Body of pancreas (tissue), 4 donors: ENCODE measurements around the gene PITX3. TPM values are rescaled to one million over a fixed set of nuclear protein-coding genes. Genes with fewer than 3 reads are reported as not detected.

Experiments used
- ATAC-seq: fragments of 150-250 bp; one replicate; pipeline ENCODE4 v1.9.1; 2016
- DNase-seq, 4 donors: peaks; one replicate each; pipeline ENCODE4 v3.0.0-alpha.2; 2019
- H3K27ac ChIP-seq, 4 donors: fragments of 200-600 bp; sonication (generic); 1 replicate in 3 of 4; 2 replicates in 1 of 4; pipeline versions ENCODE4 v1.5.1 to v1.6.1; 2016 to 2019; ENCODE audit warnings: mild to moderate bottlenecking in 1 of 4, mixed read lengths in 1 of 4, moderate library complexity in 1 of 4
- H3K27me3 ChIP-seq, 2 donors: fragments of 200-600 bp; sonication (generic); one replicate each; pipeline ENCODE4 v1.6.0; 2016; ENCODE audit warnings: mild to moderate bottlenecking in 1 of 2
- H3K36me3 ChIP-seq, 2 donors: fragments of 200-600 bp; sonication (generic); replicated peaks in 1 of 2; 2 replicates each; pipeline ENCODE4 v1.5.1; 2016; ENCODE audit warnings: low read depth in 2 of 2; ENCODE audit not compliant: insufficient read depth in 1 of 2
- H3K4me1 ChIP-seq: fragments of 200-600 bp; sonication (generic); one replicate; pipeline ENCODE4 v1.6.0; 2016
- H3K4me3 ChIP-seq, 2 donors: fragments of 200-600 bp; sonication (generic); 1 replicate in 1 of 2; 2 replicates in 1 of 2; pipeline ENCODE4 v1.5.1; 2016 to 2019
- H3K9me3 ChIP-seq, 3 donors: fragments of 200-600 bp; sonication (generic); 1 replicate in 2 of 3; 2 replicates in 1 of 3; pipeline ENCODE4 v1.5.1; 2016
- CTCF ChIP-seq, 7 experiments: fragments of 450-650 bp in 4 of 7; fragments of 200-600 bp in 3 of 7; sonication (generic) in 3 of 7; IDR thresholded peaks; one replicate each; pipeline ENCODE4 v1.5.1; 2016 to 2019; ENCODE audit warnings: antibody characterized with exemption in 7 of 7
- POLR2A ChIP-seq, 3 donors: fragments of 450-650 bp; IDR thresholded peaks; one replicate each; pipeline ENCODE4 v1.6.1; 2016; ENCODE audit warnings: antibody characterized with exemption in 3 of 3, mild to moderate bottlenecking in 2 of 3
- WGBS, 2 donors: methylation state at CpG; one replicate each; pipeline ENCODE4 v1.1.5; 2017; 5-methylcytosine and 5-hydroxymethylcytosine counted together
- intact Hi-C: fragments of 100-400 bp; cut with DNase I; formaldehyde crosslinking; loops from one replicate; pipeline ENCODE4 v1.15.1; 2023
- total RNA-seq, 2 donors: library from RNA; depleted of rRNA; stranded (reverse); fragments of >200 nt; gene quantifications; one replicate each; pipeline ENCODE4 v1.1.0, GENCODE V29; 2016

Gene PITX3
- total RNA-seq, 2 donors from 2014 or later, result not detected

DNA sequence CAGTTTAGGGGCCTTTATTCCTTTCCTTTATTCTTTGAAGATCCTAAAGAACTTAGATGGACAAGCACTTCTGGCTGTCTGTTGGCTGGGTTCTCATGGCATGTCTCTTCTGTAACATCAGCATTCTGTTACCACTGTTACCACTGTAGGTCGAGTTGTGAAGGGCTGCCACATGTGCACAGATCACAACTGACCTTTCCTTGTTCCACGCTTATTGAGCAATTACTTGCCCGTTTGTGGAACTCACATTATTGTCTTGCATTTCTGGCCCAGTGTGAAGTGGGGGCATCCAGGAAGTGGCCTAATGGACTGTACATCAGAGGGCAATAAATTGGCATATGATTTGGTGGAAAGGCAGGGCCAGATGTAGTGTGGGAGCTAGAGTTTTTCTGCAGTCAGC lies 27.7 kb upstream of the PITX3 start:
- intact Hi-C loops, result no loop called here
- Histone ChIP-seq H3K9me3 (no peaks in the 10 kb centered on the region), H3K36me3 (no peaks in the 10 kb centered on the region), H3K27ac (peak overlapping the region in 1 of 4 donors; percentile 5), H3K4me3 (no peak overlapping the region), H3K27me3 (no peaks in the 10 kb centered on the region), H3K4me1 (peaks cover 14% of the 10 kb centered on the region)
- TF ChIP-seq POLR2A (IDR thresholded peaks at IDR 0.05) (no peak), CTCF (IDR thresholded peaks at IDR 0.05) (no peak)
- DNase-seq (no peak), ATAC-seq (peak; percentile 15)
- 43 to 52% methylated on average over 3 of the region's 3 CpGs for whole genome bisulfite sequencing, 2 donors

GRCh38 chr10:102268375-102268888 lies 27.1 kb upstream of the PITX3 start:
- H3K4me3 ChIP-seq, result no peak overlapping the region
- H3K36me3 ChIP-seq, result no peaks in the 10 kb centered on the region
- peaks cover 15% of the 10 kb centered on the region for H3K4me1 ChIP-seq
- no peak overlapping the region for H3K27ac ChIP-seq
- DNase-seq, result no peak
- intact Hi-C loops, result no loop called here
- H3K27me3 ChIP-seq, result no peaks in the 10 kb centered on the region
- ATAC-seq, result no peak
- H3K9me3 ChIP-seq, result no peaks in the 10 kb centered on the region
- no peak for TF ChIP-seq CTCF (IDR thresholded peaks at IDR 0.05)
- no peak for TF ChIP-seq POLR2A (IDR thresholded peaks at IDR 0.05)

- DNase-seq (no peak), ATAC-seq (no peak)
- Histone ChIP-seq H3K4me3 (no peak overlapping the region), H3K27me3 (no peaks in the 10 kb centered on the region), H3K9me3 (no peaks in the 10 kb centered on the region), H3K4me1 (peaks cover 22% of the 10 kb centered on the region), H3K27ac (no peak overlapping the region), H3K36me3 (no peaks in the 10 kb centered on the region)
- intact Hi-C loops, result no loop called here
- TF ChIP-seq POLR2A (IDR thresholded peaks at IDR 0.05) (no peak), CTCF (IDR thresholded peaks at IDR 0.05) (no peak)
These were observed 26.4 kb upstream of the PITX3 start for GRCh38 chr10:102267748-102268147.

- H3K36me3 ChIP-seq, result peaks cover 0 to 2% of the 10 kb centered on the region in 2 donors
- H3K4me3 ChIP-seq, result no peak overlapping the region
- no peak for ATAC-seq
- intact Hi-C loops, result no loop called here
- peaks cover 31% of the 10 kb centered on the region for H3K4me1 ChIP-seq
- H3K27ac ChIP-seq, result peak overlapping the region in 1 of 4 donors; percentile 3
- H3K9me3 ChIP-seq, result no peaks in the 10 kb centered on the region
- TF ChIP-seq CTCF (IDR thresholded peaks at IDR 0.05) (no peak), POLR2A (IDR thresholded peaks at IDR 0.05) (no peak)
- no peaks in the 10 kb centered on the region for H3K27me3 ChIP-seq
- DNase-seq, result no peak
- 87 to 88% methylated on average over 3 of the region's 3 CpGs for WGBS, 2 donors
These were observed 25.4 kb upstream of the PITX3 start for GRCh38 chr10:102266670-102267069.

GRCh38 chr10:102264371-102264770 lies 23.1 kb upstream of the PITX3 start:
- DNase-seq (no peak), ATAC-seq (no peak)
- 30 to 46% methylated on average over 4 of the region's 4 CpGs for WGBS, 2 donors
- intact Hi-C loops, result no loop called here
- H3K27ac ChIP-seq, result no peak overlapping the region
- TF ChIP-seq CTCF (IDR thresholded peaks at IDR 0.05) (no peak), POLR2A (IDR thresholded peaks at IDR 0.05) (no peak)
- peaks cover 32% of the 10 kb centered on the region for H3K4me1 ChIP-seq
- H3K36me3 ChIP-seq, result peaks cover 0 to 9% of the 10 kb centered on the region in 2 donors
- no peaks in the 10 kb centered on the region for H3K9me3 ChIP-seq
- no peaks in the 10 kb centered on the region for H3K27me3 ChIP-seq
- no peak overlapping the region for H3K4me3 ChIP-seq
